Mononuclear cell (primary cell): ENCODE measurements around the gene ARMCX6. TPM values are rescaled to one million over a fixed set of nuclear protein-coding genes. Genes with fewer than 3 reads are reported as not detected.
"Not testable (repeated sequence)": the region's sequence is repeated elsewhere in the genome, so short reads cannot be mapped to it uniquely, and the experiment has no call there.

Source experiments
- H3K27me3 ChIP-seq: 2 replicates; pipeline ENCODE4 v1.6.0; 2011; ENCODE audit warnings: low read length, control low read depth; ENCODE audit not compliant: insufficient read depth
- H3K4me1 ChIP-seq: 2 replicates; pipeline ENCODE4 v1.5.1; 2011; ENCODE audit warnings: mild to moderate bottlenecking, low read length, control low read depth; ENCODE audit not compliant: insufficient read depth
- H3K4me3 ChIP-seq: 2 replicates; pipeline ENCODE4 v1.5.1; 2011; ENCODE audit warnings: mild to moderate bottlenecking, low read length, moderate library complexity
- H3K9me3 ChIP-seq: 2 replicates; pipeline ENCODE4 v1.5.1; 2011; ENCODE audit warnings: low read depth, mild to moderate bottlenecking, control low read depth, low read length
- total RNA-seq: library from RNA; depleted of rRNA; stranded (reverse); fragments of >200 nt; gene quantifications from one replicate; pipeline ENCODE4 v1.2.3, GENCODE V29; 2012

ARMCX6 gene
- total RNA-seq = 15.2 TPM

GRCh38 chrX:101617211-101618191, at the start of gene ARMCX6:
Gene ARMCX6 (minus strand): TSS chrX:101618000. CDS start chrX:101616620, 1,380 bp downstream.
- no peaks in the 10 kb centered on the region for H3K27me3 ChIP-seq
- H3K4me1 ChIP-seq = peaks cover 15% of the 10 kb centered on the region
- H3K9me3 ChIP-seq = no peaks in the 10 kb centered on the region
- peak within 1 kb of the TSS; percentile 61 for H3K4me3 ChIP-seq

- Histone ChIP-seq H3K27me3 (no peaks in the 10 kb centered on the region), H3K4me1 (peaks cover 5% of the 10 kb centered on the region), H3K9me3 (no peaks in the 10 kb centered on the region), H3K4me3 (peak within 1 kb of the TSS; percentile 51)
Observed at GRCh38 chrX:101659601-101660063, 41.8 kb upstream of the ARMCX6 start, which contains the start of gene ARMCX2. Gene ARMCX2 (minus strand): TSS chrX:101659850. CDS start chrX:101657588, 2,262 bp downstream.

- Histone ChIP-seq H3K4me1 (peaks cover 5% of the 10 kb centered on the region), H3K9me3 (no peaks in the 10 kb centered on the region), H3K27me3 (no peaks in the 10 kb centered on the region), H3K4me3 (peak overlapping the region; percentile 51)
Observed at GRCh38 chrX:101658661-101659491, 41.1 kb upstream of the ARMCX6 start.

- no peaks in the 10 kb centered on the region for H3K9me3 ChIP-seq
- H3K4me1 ChIP-seq = peaks cover 5% of the 10 kb centered on the region
- H3K27me3 ChIP-seq = no peaks in the 10 kb centered on the region
- no peak overlapping the region for H3K4me3 ChIP-seq
Observed at GRCh38 chrX:101657495-101657894, 39.7 kb upstream of the ARMCX6 start.

- no peaks in the 10 kb centered on the region for H3K9me3 ChIP-seq
- H3K4me1 ChIP-seq = peaks cover 5% of the 10 kb centered on the region
- no peaks in the 10 kb centered on the region for H3K27me3 ChIP-seq
- H3K4me3 ChIP-seq = no peak overlapping the region
Observed at GRCh38 chrX:101656817-101657216, 39.0 kb upstream of the ARMCX6 start.

GRCh38 chrX:101655534-101655933, 37.7 kb upstream of the ARMCX6 start:
- Histone ChIP-seq H3K27me3 (no peaks in the 10 kb centered on the region), H3K9me3 (no peaks in the 10 kb centered on the region), H3K4me3 (no peak overlapping the region), H3K4me1 (peaks cover 5% of the 10 kb centered on the region)

- H3K4me1 ChIP-seq, H3K9me3 ChIP-seq, H3K27me3 ChIP-seq, H3K4me3 ChIP-seq: not testable (repeated sequence)
Observed at GRCh38 chrX:101647716-101648115, 29.9 kb upstream of the ARMCX6 start.

- Histone ChIP-seq H3K9me3 (no peaks in the 10 kb centered on the region), H3K4me1 (peaks cover 5% of the 10 kb centered on the region), H3K27me3 (no peaks in the 10 kb centered on the region), H3K4me3 (no peak overlapping the region)
Observed at GRCh38 chrX:101642093-101642492, 24.3 kb upstream of the ARMCX6 start.

GRCh38 chrX:101639583-101639982, 21.8 kb upstream of the ARMCX6 start:
- Histone ChIP-seq H3K27me3 (no peaks in the 10 kb centered on the region), H3K4me1 (peaks cover 5% of the 10 kb centered on the region), H3K9me3 (no peaks in the 10 kb centered on the region), H3K4me3 (no peak overlapping the region)

- Histone ChIP-seq H3K9me3 (no peaks in the 10 kb centered on the region), H3K27me3 (no peaks in the 10 kb centered on the region), H3K4me1 (peaks cover 23% of the 10 kb centered on the region), H3K4me3 (no peak overlapping the region)
Observed at GRCh38 chrX:101619364-101619763, 1.6 kb upstream of the ARMCX6 start.

- no peaks in the 10 kb centered on the region for H3K9me3 ChIP-seq
- H3K27me3 ChIP-seq = no peaks in the 10 kb centered on the region
- H3K4me1 ChIP-seq = no peaks in the 10 kb centered on the region
- H3K4me3 ChIP-seq = no peak overlapping the region
Observed at GRCh38 chrX:101605728-101606127, 12.1 kb downstream of the ARMCX6 start.

- no peaks in the 10 kb centered on the region for H3K9me3 ChIP-seq
- no peaks in the 10 kb centered on the region for H3K27me3 ChIP-seq
- H3K4me3 ChIP-seq = no peak overlapping the region
- no peaks in the 10 kb centered on the region for H3K4me1 ChIP-seq
Observed at GRCh38 chrX:101605146-101605545, 12.7 kb downstream of the ARMCX6 start.

- Histone ChIP-seq H3K4me1 (no peaks in the 10 kb centered on the region), H3K27me3 (no peaks in the 10 kb centered on the region), H3K4me3 (no peak overlapping the region), H3K9me3 (no peaks in the 10 kb centered on the region)
Observed at GRCh38 chrX:101602077-101602476, 15.7 kb downstream of the ARMCX6 start.

- H3K4me3 ChIP-seq, H3K27me3 ChIP-seq, H3K9me3 ChIP-seq, H3K4me1 ChIP-seq: not testable (repeated sequence)
Observed at GRCh38 chrX:101599592-101599991, 18.2 kb downstream of the ARMCX6 start.
